Stimulated activated CD8-positive, alpha-beta memory T cell treated with anti-CD3 and anti-CD28 coated beads, Interleukin-4, amount 100 ng/mL, for 1 hour (primary cell): ENCODE results near the gene SNAP29.
"Not testable (repeated sequence)": the region's sequence is repeated elsewhere in the genome, so short reads cannot be mapped to it uniquely, and the experiment has no call there.

ENCODE experiments used
- DNase-seq, 2 donors: peaks; one replicate each; pipeline ENCODE4 v3.0.0-alpha.2; 2020; ENCODE audit warnings: low read depth in 2 of 2, low spot score in 1 of 2

SNAP29 gene

DNA sequence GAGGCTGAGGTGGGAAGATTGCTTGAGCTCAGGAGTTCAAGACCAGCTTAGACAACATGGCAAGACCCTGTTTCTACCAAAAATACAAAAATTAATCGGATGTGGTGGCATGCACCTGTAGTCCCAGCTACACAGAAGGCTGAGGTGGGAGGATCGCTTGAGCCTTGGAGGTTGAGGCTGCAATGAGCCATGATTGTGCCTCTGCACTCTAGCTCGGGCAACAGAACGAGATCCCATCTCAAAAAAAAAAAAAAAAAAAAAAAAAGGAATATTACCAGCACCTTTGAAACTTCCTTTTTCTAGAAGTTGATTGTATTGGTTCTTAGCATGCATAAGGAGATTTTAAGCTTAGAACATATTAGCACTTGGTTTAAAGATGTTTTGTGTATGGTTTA, 69.8 kb downstream of the SNAP29 start:
- no peak for DNase-seq

DNA sequence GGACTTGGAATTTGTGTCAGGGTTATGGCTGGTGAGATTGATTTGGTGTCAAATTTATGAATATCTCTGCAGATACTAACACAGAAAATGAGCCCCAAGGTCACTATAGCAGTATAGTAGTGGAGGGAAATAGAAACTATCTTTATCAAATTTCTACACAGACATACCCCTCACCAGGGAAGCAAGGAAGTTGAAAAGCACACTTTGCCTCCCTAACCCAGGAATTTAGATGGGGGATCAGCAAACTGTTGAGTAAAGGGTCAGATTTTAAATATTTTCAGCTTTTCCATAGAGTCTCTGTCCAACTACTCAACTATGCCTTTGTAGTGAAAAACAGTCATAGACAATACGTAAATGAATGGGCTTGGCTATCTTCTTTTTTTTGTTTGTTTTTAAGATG, 71.2 kb downstream of the SNAP29 start:
- DNase-seq = no peak

DNA sequence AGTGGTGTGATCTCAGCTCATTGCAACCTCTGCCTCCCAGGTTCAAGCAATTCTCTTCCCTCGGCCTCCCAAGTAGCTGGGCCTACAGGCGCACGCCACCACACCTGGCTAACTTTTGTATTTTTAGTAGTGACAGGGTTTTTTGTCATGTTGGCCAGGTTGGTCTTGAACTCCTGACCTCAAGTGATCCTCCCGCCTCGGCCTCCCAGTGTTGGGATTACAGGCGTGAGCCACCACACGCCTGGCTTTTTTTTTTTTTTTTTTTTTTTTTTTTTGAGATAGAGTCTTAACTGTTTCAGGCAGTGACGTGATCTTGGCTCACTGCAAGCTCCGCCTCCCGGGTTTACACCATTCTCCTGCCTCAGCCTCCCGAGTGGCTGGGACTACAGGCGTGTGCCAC, 71.6 kb downstream of the SNAP29 start:
- not testable (repeated sequence) for DNase-seq

DNA sequence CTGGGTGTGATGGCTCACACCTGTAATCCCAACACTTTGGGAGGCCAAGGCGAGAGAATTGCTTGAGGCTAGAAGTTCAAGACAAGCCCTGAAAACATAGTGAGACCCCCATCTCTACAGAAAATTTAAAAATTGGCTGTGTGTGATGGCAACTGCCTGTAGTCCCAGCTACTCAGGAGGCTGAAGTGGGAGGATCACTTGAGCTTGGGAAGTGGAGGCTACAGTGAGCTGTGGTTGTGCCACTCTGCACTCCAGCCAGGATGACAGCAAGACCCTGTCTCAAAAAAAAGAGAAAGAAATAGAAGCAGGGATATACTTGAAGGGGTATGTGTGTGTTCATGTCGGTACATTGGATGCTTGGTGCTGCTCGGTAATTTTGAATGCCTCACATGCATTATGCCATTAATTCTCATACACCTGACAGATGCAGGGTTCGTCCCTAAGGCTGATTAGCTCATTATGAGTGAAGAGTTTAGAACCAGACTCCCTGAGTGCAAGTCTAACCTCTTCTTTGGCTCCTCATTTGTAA, 72.4 kb downstream of the SNAP29 start:
- no peak for DNase-seq

DNA sequence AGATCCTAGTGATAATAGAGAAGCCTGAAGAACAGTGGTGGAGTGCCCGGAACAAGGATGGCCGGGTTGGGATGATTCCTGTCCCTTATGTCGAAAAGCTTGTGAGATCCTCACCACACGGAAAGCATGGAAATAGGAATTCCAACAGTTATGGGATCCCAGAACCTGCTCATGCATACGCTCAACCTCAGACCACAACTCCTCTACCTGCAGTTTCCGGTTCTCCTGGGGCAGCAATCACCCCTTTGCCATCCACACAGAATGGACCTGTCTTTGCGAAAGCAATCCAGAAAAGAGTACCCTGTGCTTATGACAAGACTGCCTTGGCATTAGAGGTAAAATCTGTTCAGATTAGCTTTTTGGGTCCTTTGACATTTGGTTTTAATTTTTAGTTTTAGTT, 75.1 kb downstream of the SNAP29 start:
- no peak for DNase-seq

DNA sequence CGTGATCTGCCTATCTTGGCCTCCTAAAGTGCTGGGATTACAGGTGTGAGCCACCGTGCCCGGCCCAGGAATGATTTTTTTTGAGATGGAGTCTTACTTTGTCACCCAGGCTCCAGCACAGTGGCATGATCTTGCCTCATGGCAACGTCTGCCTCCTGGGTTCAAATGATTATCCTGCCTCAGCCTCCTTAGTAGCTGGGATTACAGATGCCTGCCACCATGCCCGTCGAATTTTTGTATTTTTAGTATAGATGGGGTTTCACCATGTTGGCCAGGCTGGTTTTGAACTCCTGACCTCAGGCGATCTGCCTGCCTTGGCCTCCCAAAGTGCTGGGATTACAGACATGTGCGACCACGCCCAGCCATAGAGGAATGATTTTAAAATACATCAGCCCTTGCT, 76.2 kb downstream of the SNAP29 start:
- not testable (repeated sequence) for DNase-seq

DNA sequence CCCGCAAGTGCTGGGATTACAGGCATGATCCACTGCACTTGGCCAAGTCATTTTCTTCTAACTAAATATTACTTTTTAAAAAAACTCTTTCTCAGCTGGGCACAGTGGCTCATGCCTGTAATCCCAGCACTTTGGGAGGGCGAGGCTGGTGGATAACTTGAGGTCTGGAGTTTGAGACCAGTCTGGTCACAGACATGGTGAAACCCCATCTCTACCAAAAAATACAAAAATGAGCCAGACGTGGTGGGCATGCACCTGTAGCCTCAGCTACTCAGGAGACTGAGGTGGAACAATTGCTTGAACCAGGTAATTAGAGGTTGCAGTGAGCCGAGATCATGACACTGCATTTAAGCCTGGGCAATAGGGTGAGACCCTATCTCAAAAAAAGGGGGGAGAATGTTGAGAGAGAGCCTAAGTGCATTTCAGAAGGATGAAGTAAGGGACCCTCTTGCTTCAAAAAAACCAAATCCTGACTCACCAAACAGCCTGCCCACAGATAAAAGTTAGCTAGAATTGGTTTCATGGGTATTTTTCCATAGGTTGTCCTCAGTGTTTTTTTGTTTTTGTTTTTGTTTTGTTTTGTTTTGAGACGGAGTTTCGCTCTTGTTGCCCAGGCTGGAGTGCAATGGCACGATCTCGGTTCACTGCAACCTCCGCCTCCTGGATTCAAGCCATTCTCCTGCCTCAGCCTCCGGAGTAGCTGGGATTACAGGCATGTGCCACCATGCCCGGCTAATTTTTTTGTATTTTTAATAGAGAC, 77.2 kb downstream of the SNAP29 start:
- not testable (repeated sequence) for DNase-seq

DNA sequence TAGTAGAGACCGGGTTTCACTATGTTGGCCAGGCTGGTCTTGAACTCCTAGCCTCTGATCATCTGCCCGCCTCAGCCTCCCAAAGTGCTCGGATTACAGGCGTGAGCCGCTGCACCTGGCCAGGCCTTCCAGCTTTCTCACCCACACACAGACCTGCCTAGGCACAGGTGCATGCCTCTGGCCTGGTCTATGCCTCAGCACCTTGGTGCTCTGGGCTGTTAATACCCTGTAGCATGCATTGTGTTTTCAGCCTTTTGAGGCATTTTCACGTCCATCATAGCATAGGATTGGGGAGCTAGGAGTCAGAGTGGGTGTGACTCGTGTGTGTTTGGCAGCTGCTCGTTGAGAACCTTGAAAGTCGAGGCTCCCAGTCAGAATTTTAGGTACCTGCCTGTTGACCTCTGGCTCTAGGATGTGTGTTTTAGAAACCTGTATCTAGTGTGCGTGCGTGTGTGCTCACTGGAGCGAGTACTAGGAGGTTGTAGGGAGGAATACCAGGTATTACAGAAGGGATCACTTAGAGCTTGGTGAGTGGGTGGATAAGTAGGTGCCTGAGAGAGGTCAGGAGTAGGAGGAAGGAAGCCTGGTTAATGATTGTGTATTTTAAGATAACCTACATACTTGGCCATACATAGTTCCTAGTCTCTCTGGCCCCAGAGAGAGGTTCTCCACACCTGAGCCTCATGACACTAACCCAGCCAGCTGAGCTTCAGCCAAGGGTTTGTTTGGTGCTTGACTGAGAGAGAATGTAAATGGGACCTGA, 78.4 kb downstream of the SNAP29 start:
- DNase-seq = no peak

DNA sequence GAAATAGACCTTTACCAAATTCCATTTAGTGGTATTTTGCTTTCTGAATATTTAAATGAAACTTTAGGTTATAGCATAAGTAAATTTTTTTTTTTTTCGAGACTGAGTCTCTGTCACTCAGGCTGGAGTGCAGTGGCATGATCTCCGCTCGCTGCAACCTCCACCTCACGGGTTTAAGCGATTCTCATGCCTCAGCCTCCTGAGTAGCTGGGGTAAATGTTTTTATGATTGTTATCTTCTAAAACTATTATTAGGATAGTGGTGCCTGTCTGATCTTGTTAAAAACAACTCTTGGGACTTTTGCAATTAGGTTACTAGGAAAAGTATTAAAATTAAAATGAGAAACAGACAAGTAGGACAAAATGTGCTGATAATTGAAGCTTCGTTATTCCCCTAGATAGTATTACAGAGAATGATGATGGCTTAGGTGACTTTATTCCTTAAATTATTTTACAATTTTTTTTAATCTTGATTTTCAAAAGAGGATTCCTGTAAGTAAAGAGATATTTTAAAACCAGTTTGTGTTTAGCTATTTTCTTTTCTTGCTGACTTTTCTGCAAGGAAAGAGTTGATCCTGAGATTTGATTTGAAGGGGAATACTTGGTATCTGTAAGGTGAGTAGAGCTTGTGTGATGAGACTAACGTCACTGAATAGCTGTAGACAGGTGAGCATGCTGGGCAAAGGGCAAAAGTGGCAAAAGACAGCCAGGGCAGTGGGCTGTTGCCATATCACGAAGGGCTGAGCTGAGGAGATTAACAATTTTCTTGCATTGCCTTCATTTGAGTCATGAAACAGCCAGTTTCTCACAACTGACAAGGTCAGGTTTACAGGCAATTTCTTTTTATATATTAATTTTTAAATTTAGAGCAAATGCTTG, 79.2 kb downstream of the SNAP29 start:
- no peak for DNase-seq

DNA sequence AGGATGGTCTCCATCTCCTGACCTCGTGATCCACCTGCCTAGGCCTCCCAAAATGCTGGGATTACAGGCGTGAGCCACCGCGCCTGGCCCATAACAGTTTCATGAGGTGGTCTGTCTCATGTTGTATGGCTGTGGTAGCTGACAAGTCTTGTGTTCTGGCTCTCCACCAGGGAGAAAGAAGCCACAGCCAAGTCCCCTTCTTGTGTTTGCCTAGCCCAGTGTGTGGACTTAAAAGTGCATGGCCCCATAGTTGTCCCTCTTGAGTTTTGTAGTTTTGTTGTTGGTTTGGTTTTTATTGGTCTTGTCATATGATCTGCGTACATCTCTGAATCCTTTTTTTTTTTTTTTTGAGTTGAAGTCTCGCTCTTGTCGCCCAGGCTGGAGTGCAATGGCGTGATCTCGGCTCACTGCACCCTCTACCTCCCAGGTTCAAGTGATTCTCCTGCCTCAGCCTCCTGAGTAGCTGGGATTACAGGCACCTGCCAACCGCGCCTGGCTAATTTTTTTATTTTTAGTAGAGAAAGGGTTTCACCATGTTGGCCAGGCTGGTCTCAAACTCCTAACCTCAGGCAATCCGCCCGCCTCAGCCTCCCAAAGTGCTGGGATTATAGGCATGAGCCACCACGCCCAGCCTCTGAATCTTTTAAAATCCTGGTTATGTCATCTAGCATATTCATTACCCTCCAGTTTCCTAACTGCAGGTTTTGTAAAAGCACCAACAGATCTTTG, 80.8 kb downstream of the SNAP29 start:
- not testable (repeated sequence) for DNase-seq

DNA sequence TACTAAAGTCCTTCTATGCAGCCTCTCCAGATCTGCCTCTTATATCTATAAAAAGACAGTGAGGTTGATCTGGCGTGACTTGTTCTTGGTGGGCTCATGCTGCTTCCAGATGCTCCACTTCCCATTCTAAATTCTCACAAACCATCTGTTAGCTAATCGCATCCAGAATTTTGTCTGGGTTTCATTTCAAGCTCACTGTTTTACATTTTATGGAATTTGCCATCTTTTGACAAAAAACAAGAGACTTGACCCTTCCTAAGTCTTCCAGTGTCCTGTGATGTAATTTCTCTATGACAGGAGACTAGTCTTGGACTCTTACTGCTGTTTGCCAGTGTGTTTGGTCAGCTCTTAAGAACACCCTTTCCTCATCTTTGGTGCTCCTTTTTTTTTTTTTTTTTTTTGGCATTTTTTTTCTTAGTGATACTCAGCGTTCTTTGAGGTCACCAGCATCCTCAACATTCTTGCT, 81.4 kb downstream of the SNAP29 start:
- no peak for DNase-seq
